Brain microvascular endothelial cell (primary cell): Measurements from ENCODE around the gene ABCC9.

Experiments
- DNase-seq: peaks from one replicate; pipeline ENCODE4 v3.0.0-alpha.2; 2020
- H3K27ac ChIP-seq: fragments of 250-450 bp; sonication (Bioruptor Pico); 2 replicates; pipeline ENCODE4 v1.5.1; 2020; ENCODE audit warnings: mild to moderate bottlenecking, moderate library complexity
- H3K27me3 ChIP-seq: fragments of 250-450 bp; sonication (Bioruptor Pico); replicated peaks from 2 replicates; pipeline ENCODE4 v1.5.1; 2020; ENCODE audit warnings: mild to moderate bottlenecking
- H3K36me3 ChIP-seq: fragments of 250-450 bp; sonication (Bioruptor Pico); replicated peaks from 2 replicates; pipeline ENCODE4 v1.5.1; 2020; ENCODE audit warnings: mild to moderate bottlenecking
- H3K4me3 ChIP-seq: 2 replicates; pipeline ENCODE4 v1.5.1; 2011; ENCODE audit warnings: low read depth, mild to moderate bottlenecking, control low read depth, low read length, moderate library complexity
- in situ Hi-C: cut with HindIII; loops from 2 replicates; pipeline ENCODE4 v1.10.0; 2017; ENCODE audit warnings: low sequenced_read_pairs, low pct_ligation_motif_present
- TF ChIP-seq, protein P1 (sequence below): IDR thresholded peaks from 2 replicates; pipeline ENCODE4 v1.5.1; 2011; ENCODE audit warnings: low read depth, mild to moderate bottlenecking, moderate library complexity, low read length, control low read depth, inconsistent platforms; ENCODE audit errors: missing control alignments

ABCC9 gene

DNA sequence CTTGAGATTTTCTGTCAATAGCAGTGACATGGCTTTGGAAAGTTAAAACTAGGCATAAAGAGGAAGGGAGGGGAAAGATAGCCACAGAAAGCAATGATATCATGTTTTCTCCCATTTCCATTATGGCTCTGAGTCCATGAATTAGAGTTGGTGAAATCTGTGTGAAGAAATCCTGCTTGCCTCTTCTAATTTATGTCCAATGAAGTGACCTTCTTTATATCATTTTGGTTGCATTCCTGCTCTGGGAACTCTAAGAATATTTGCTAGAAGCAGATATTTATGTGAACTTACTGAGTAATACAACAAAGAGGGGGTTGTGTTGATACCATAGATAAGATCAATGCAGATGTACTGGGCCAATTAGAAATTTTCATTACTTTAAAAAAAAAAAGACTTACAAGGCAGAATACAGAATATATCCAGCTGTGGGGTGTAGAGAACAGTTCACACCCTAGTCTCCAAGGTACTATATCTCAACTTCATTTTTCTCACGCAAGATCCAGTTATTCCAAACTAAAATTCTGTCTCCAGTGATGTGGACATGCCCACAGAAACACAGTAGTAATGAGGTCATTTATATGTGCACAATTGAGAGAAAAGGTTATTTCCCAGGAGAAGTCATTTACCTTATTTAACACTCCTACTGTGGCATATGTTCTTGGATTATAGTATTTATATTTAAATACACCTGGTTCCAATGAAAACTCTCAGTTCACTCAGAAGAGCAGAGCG lies 115.2 kb downstream of the ABCC9 start:
- in situ Hi-C loops, result no loop called here
- no peaks in the 10 kb centered on the region for H3K27me3 ChIP-seq
- no peaks in the 10 kb centered on the region for H3K36me3 ChIP-seq
- no peak overlapping the region for H3K27ac ChIP-seq
- DNase-seq, result no peak
- TF ChIP-seq, protein P1, sequence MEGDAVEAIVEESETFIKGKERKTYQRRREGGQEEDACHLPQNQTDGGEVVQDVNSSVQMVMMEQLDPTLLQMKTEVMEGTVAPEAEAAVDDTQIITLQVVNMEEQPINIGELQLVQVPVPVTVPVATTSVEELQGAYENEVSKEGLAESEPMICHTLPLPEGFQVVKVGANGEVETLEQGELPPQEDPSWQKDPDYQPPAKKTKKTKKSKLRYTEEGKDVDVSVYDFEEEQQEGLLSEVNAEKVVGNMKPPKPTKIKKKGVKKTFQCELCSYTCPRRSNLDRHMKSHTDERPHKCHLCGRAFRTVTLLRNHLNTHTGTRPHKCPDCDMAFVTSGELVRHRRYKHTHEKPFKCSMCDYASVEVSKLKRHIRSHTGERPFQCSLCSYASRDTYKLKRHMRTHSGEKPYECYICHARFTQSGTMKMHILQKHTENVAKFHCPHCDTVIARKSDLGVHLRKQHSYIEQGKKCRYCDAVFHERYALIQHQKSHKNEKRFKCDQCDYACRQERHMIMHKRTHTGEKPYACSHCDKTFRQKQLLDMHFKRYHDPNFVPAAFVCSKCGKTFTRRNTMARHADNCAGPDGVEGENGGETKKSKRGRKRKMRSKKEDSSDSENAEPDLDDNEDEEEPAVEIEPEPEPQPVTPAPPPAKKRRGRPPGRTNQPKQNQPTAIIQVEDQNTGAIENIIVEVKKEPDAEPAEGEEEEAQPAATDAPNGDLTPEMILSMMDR, result no peak
- no peak overlapping the region for H3K4me3 ChIP-seq

DNA sequence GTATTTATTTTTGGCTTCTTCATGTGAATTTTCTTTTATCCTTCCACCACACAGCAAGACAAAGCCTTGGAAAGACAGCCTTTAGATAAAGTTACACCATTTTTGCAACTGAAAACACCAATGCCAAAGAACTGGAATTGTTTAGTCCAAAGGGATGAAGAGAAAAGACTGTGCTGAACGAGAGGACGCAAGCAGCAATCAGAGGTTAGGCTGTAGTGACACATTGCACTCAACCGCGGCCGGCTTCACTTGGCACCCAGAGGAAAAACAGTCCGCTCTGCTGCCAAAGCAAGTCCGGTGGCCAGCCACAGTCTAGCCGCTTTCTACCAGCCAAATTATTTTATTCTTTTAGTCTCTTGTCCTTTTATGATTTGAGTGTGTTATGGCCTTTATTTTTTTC lies 117.6 kb downstream of the ABCC9 start:
- Histone ChIP-seq H3K27me3 (no peaks in the 10 kb centered on the region), H3K4me3 (no peak overlapping the region), H3K36me3 (no peaks in the 10 kb centered on the region), H3K27ac (no peak overlapping the region)
- in situ Hi-C loops, result no loop called here
- no peak for DNase-seq
- TF ChIP-seq, protein P1, result no peak

DNA sequence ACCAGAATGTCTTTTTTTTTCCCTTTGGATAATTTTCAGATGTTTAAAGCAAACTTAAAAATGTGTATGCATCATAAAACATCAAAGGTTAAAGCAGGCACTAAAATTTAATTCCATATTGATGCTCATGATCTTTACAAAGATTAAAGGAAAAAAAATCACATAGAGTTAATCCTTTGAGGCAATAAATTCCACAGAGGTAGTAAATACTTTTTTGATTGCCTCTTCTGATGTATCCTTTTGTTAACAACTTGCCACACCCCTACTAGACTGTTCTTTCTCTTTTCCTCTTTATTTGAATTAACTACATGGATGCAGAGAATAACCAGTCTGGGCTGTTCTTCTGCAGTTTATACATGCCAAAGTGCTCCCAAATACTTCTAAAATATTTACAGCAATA lies 121.5 kb downstream of the ABCC9 start:
- in situ Hi-C loops, result no loop called here
- Histone ChIP-seq H3K27ac (no peak overlapping the region), H3K27me3 (no peaks in the 10 kb centered on the region)

DNA sequence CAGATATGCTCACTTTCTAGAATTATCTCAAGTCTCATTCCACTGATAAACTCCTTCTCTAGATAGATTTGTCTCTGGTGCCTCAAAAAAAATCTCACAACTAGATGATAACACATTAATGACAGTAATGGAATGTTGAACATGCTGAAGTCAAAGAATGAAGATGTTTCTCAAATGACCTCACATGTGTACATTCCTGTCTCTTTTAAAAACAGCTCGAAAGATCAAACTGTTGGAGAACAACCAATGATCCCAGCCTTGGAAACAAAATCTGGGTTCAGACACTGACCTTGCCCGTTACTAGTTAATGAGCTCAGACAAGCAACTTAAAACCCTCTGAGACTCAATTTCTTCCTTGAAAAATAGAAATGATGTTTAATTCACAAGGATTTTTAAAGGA lies 122.0 kb downstream of the ABCC9 start:
- in situ Hi-C loops, result no loop called here
- no peaks in the 10 kb centered on the region for H3K36me3 ChIP-seq
- H3K4me3 ChIP-seq, result no peak overlapping the region
- peak; percentile 56 for DNase-seq
- TF ChIP-seq, protein P1, result no peak
- H3K27me3 ChIP-seq, result no peaks in the 10 kb centered on the region
- peak overlapping the region; percentile 4 for H3K27ac ChIP-seq

More for the DNA sequence above, 121.5 kb downstream of the ABCC9 start:
- TF ChIP-seq, protein P1, result no peak
- Histone ChIP-seq H3K36me3 (no peaks in the 10 kb centered on the region), H3K4me3 (no peak overlapping the region)
- DNase-seq, result no peak

DNA sequence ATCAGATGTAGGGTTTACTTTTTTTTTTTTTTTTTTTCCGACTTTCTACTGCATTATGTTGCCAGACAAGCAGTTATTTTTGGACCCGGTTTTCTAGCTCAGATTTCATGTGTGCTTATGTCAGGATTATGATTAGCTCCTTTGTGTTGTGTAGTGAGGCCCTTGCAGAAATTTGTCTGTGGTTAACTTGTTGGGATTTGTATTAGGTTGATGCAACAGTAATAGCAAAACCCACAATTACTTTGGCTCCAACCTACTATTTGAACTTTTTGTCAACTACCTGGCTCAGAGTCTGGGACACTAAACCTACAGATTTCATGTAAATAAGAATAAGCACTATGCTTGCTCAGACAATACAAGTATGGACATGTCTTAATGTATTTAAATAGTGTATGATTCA lies 122.6 kb downstream of the ABCC9 start:
- Histone ChIP-seq H3K27ac (peak overlapping the region; percentile 4), H3K4me3 (no peak overlapping the region), H3K36me3 (no peaks in the 10 kb centered on the region), H3K27me3 (no peaks in the 10 kb centered on the region)
- in situ Hi-C loops, result no loop called here
- DNase-seq, result peak; percentile 43
- TF ChIP-seq, protein P1, result no peak
